DMS153 treated with DMSO at 0.1 percent for 48 hours (cell line): ENCODE results near the gene EIF4E2.
A peak's percentile ranks its signal among the peaks of the same experiment; 100 is the strongest.

Source experiments
- DNase-seq: peaks from one replicate; lab custom pipeline; 2025; ENCODE audit not compliant: unreplicated experiment; lab: John Stamatoyannopoulos, UW

EIF4E2 gene, protein sequence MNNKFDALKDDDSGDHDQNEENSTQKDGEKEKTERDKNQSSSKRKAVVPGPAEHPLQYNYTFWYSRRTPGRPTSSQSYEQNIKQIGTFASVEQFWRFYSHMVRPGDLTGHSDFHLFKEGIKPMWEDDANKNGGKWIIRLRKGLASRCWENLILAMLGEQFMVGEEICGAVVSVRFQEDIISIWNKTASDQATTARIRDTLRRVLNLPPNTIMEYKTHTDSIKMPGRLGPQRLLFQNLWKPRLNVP

DNA sequence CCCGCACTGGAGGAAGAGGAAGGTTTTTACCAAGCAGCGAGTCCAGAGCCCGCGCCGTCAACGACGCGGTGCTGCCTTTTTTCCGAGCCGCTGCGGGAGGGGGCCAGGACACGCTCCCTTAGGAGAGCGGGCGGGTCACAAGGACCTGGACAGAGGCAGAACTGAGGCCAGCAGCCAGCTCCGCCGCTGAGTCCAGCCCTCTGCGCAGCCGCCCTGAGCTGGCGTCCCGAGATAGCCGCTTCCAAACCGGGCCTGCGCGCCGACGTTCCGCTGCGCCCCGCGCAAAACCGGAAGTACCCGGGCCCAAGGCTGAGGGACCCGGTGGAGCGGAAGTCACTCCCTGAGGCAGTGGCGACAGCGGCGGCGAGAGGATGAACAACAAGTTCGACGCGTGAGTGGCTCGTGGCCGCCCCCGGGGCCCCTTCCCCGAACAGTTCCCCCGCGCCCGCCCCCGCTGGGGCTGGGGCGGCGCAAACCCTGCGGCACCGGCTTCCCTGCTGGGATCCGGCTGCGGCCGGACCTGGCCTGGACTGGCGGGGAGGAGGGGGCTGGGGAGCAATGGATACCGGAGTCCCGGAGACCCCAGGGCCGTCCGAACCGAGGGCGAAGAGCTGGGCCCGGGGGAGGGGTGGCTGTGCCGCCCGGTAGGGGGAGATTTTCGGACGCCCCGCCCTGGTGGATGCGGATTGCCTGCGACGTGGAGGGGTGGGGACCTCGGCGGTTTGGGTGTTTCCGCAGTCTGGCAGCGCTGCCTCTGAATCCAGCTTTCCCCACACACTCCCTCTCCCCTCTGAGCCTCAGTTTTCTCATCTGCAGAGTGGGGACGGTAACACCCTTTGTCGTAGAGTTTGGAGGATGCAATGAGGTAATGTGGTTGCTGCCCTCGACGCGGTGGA is at the start of gene EIF4E2, which contains the start of gene TIGD1:
TSS of gene EIF4E2 (plus strand) at position 336 of the 896 bp plus-strand sequence. CDS start at position 372, 36 bp downstream.
TSS of gene TIGD1 (minus strand) at position 204 of the 896 bp plus-strand sequence. CDS start 675 bp downstream, outside the sequence.
- DNase-seq = peak; percentile 80

DNA sequence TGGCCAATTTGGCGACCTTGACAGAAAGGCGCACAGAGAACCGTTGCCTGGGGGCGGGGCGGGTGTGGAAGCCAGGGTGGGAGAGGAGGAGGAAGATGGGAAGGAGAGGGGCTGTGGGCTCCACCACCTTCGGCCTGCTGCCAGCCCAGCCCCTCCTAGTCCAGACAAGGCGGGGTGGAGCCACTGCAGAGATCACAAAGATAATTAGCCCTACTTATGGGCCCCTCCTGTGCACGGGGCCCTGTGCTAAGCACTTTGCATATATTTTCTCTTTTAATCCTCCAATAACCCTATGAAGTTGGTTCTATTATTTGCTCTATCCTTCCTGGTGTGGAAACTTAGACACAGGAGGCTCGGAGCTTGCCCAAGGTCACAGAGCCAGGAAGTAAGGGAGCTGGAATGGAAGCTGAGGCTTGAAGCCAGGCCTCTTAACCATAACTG is 49.1 kb upstream of the EIF4E2 start:
- no peak for DNase-seq

DNA sequence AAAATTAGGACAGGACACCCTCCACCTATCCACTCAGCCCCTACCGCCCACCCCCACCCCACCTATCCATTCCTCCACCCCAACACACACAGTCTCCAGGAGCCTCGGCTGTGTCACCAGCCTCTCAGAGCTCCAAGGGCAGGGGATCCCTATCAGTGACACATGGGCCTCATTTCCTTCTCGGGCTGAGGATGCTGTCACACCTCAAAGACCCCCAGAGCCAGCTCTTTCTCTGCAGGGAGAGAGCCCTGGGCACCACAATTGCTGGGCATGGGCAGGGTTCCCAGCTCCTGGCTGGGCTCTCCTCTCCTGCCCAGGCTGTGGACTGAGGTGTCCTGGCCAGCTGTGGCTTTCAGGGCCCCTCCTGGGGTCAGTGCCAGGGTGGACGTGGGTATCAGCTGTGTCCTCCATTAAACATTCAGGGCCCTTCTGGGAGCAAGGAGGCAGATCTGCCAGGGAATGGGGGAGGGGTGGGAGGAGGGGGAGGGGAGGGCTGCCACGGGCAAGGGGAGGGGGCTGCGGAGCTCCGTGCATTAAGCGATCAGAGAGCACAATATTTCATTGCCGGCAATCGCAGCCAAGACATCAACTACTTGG is 48.6 kb upstream of the EIF4E2 start:
- no peak for DNase-seq

DNA sequence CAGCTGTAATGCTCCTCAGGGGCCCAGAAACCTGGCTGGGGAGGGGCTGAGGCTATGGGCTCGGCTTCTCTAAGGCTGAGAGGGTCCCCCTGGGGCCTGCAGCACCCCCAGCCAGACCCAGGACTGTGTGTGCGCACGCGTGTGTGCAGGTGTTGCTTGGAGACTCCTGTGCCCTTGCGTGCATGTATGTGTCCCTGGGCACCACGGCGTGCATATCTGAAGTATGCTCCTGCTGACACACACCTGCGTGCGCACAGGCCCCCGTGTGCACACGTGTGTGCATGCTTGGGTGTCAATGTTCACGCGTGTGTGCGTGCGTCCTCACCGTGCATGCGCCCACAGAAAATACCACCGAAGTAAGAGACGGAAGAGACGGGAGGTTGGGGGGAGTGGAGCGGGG is 48.0 kb upstream of the EIF4E2 start:
- DNase-seq = no peak

DNA sequence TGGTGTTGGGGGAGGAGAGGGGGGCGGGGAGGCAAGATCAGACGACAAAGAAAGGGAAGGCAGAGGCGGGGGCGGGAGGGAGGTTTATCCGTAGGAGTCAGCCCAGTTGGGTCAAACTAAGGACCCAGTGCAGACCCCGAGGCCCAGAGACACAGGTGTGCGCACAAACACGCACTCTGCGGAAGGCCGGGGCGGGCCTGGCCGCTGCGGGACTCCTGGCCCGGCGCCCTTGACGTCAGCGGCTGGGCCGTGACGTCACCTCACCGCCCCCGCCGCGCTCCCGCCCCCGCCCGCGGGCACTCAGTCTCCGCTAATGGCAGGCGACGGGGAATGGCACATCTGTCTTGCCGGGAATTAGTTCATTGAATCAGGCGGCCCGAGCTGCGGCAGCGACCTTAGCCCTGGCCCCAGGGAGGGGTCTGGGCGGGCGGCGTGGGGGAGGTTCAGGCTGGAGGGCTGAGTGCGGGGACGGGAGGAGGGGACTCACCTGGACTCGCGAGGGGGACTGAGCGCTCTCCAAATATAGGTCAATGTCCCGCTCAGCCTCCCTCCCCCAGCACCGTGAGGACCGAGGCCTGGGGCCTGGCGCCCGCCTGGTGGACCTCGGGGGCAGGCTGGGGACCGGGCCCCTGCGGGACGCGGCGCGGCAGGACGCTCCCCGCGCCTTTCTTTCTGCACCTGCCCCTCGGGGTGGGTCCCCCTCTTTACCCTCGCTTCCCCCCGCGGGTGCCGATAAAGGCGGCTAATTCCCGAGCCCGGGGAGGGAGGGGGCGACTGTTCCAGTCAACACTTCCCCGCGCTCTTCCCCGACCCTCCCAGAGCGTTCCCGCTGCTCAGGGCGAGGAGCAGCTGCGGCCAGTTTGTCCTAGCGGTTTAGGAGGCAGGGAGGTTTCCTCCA is 47.3 kb upstream of the EIF4E2 start:
- no peak for DNase-seq

DNA sequence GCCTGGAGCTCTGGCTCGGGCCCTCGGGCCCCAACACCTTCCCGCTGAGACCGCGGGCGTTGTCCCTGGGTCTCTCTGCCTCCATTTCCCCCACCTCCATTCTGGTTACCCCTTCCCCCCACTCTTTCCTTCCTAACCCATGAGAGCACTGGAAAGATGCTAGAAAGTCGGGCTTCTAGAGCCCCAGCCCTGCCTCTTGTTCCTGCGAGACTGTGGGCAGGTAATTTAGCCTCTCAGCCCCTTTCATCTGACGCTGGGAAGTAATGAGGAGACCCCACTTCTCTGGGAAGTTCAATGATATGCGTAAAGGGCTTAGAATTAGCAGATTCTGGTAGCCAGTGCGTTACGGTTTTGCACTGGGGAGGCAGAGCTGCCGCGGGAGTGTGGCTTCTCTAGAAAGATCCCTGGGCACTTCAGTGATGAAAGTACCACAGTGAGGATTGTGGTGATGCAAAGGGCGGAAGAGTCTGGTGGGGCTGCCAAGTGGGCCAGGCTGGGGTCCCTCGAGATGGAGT is 46.6 kb upstream of the EIF4E2 start:
- DNase-seq = no peak

DNA sequence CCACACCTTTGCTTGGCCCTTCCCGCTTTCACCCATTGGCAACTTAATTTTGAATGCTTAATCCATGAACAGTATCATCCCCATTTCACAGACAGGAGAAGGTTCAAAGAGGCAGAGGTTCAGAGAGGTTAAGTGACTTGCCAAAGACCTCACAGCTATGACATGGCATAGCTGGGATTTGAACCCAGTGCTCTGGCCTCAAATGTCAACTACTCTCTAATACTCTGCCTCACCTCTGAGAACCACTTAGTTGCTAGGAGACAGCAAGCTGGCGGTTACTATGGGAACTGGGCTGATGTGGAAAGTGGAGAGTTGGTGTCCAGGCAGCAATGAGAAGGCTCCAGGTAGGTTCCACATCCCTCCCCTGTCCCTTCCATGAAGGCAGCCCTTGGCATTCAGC is 46.1 kb upstream of the EIF4E2 start:
- no peak for DNase-seq

DNA sequence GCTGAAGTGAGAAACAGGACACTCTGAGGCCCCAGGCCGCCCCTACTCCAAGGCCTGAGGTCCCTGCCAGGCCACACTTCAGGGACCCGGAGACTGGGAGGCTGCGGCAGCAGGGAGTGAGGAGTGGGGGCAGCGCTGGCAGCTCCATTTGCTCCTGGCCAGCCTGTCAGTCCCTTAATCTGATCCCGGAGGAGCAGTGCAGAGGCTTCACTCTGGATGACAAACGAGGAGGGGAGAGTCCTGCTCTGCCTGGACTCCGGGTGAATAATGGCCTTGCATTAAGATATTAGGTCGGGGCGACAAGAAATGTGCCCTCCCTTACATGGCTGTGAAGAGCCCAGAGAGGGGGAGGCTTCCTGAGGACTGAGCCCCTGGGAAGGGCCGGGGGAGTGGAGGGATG is 44.6 kb upstream of the EIF4E2 start:
- no peak for DNase-seq

DNA sequence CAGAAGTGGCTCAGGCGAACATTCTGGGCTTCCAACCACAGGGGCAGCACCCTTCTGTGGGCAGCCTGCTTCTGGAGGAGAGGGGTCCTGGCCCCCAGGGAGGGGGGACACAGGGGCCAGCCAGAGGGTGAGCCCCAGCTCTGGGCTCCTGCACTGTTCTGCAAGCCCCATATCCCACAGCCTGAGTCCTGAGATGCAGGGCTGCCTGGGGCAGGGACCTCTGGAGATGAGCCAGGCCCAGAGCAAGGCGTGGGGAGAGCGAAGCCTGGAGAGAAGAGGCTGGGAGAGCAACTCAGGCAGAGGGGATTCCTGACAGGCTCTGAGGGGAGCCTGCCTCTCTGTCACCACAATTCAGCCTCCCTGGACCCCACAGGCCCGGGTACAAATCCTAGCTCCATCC is 43.8 kb upstream of the EIF4E2 start:
- no peak for DNase-seq

DNA sequence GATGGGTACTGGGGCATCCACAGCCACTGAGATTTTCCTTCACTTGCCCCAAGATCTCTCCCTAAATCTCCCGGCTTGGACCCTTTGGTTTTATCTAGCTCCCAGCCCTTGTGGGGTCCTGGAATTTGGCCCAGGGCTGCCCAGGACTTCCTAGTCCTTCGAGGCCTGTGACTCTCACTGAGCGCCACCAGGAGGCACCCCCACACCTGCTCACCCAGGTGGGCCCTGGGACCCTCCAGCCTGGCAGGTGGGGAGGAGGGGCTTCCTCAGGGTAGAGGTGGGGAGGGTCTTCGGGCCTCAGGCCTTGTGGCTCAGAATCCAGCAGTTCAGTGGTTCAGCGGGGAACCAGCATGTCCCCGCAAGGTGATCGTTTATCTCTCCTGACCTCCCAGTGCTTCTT is 42.2 kb upstream of the EIF4E2 start:
- no peak for DNase-seq

DNA sequence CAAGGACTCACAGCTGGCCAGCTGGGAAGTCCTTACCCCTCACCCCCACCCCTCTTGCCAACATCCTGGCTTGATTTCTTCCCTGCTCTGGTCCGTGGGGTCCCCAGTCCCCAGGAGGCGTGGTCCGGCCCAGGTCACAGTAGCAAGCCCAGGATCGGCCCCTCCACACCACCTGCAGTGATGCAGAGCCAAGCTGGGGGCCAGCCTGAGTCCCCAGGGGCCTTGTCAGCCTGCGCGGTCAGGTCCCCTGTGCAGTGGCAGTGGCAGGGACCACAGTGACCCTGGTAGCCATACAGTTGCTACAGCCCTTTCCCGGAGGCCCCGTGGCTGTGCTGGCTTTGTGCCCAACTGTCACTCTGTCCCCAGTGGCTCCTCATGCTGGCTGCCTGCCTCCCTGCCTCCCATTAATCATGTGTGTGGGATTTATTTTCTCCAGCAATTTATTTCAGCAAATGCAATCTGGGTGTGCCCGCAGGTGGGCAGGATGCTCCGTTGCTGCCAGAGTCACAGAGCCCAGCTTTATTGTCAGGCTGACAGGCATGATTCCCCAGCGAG is 39.1 kb upstream of the EIF4E2 start:
- DNase-seq = peak; percentile 32

DNA sequence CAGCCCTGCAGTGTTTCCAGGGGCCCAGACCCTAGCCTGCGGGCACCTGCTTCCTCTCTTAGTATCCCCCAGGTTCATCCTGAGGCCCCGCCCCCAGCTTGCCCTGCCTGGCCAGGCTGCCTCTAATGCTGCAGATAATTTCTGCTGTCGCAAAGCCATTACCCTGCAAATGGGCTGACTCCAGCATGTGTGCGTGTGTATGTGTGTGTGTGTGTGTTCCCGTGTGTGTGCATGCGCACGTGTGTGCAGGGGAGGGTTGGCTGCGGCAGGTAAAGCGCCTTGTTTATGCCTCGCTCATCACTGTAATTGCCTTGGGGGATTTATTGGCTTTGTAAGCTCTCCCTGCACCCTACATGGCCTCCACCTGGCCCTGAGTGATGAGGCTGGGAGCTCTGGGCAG is 37.9 kb upstream of the EIF4E2 start:
- DNase-seq = no peak

DNA sequence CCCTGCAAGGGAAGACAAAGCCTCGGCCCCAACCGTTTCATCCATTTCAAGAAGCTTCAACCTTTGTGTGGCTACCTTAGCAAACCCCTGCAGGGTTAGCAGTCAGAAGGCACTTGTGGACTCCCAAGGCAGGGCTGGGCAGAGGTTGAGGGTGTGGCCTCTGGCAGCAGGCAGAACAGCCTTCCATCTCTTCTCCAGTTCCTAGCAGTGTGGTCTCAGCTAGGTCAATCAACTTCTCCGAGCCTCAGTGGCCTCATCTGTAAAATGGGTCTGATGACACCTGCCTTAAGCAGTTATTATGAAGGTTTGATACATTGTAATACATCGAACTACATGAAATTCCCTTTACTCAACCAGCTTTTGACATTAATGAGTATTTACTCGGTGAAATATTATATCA is 37.1 kb upstream of the EIF4E2 start:
- DNase-seq = no peak

DNA sequence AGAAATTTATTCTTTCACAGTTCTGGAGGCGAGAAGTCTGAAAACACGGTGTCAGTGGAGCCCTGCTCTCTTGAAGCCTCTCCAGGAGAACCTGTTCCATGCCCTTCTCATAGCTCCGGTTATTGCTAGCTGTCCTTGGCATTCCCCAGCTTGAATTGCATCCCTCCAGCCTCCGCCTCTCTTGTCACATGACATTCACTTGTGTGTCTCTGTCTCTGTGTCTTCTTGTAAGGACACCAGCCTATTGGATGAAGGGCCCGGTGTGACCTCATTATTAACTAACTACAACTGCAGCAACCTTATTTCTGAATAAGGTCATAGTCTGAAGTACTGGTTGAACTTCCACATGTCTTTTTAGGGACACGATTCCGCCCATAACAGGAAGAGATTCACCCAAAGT is 34.9 kb upstream of the EIF4E2 start:
- no peak for DNase-seq

DNA sequence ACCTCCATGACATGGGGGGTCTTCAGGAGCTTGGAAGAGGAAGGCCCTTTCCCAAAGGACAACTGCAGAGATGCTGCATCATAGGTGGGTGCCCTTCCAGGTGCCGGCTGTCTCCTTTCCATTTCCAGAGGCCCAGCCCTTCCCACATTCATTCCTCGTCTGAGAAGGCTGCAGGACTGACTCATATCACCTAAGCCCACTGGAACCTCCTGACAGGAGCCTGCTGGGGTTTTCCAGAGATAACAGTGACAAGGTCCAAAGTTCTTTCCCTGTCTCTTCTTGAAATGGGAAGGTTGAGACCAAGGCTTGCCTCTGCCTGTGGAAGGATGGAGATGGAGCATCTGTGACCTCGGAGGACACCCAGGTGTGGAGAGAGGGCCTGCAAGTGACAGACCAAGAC is 33.9 kb upstream of the EIF4E2 start:
- no peak for DNase-seq

DNA sequence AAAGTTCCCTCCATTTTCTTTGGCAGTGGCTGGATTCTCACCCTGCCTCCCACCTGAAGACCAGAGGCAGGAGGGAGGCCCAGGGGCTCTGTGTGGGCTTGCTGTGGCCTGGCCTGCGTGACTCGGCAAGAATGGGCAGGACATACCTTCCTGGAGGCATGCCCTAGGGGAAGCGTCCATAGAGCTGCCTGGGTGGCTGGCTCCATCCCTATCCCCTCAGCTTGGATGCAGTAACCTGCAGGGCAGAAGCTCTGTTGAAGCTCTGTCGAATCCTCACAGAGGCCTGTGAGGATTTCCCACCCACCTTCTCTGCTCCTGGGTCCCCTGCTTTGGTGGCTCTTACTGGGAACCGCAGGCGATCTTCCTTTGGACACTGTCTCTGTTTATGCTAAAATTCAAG is 31.6 kb upstream of the EIF4E2 start:
- no peak for DNase-seq

DNA sequence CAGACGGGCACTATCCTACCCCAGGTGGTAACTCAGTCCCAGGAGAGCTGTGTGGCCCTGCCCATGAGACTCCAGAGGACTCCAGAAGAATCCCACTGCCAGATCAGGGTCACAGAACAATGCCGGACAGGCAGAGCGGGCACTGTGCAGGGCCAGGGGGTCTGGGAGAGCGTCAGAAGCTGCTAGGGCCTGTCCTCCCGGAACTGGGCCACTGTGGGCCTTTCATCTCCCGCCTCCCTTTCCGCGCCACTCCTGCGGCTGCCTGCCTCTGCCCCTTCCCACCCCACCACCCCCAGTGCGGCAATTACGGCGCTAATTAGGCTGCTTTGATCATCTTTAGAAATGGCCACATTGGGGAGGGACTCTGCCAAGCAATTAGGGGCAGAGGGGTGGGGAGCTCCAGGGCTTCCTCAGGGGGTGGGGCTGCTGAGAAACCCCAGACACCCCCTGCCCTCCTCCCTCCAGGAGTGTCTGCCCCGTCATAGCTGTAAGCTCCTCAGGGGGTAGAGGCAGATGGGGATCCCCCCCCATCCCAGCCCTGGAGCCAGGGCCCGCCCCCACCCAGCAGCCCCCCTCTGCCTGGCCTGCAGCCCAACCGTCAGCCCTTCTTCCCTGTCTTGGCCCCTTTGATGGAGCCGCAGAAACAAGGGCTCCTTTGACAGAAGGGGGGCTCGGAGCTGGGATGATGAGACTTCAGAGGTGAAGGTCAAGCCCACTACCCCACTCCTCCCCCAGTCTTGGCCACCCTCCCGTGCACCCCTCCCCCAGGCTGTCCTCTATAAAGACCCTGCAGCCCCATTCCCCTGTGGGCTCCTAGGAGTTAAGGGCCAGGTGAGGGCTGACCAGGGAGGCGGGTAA is 30.7 kb upstream of the EIF4E2 start, which contains the start of gene PRSS56:
TSS of gene PRSS56 (plus strand) at position 808 of the 858 bp plus-strand sequence. CDS start 211 bp downstream, outside the sequence.
- DNase-seq = no peak

DNA sequence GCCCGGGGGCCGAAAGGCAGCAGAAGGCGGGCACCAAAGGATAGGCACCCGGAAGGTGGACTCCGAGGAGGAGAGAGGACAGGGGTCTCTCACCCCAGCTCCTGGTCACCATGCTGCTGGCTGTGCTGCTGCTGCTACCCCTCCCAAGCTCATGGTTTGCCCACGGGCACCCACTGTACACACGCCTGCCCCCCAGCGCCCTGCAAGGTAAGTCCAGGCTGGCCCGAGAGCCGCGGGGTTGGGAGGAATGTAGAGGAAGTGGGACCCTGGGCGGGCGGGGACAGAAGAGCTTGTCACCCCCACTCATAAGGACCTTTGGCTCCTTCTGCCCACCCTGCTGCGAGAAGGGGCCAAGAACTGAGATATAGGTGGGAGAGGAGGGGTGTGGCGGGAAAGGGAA is 30.0 kb upstream of the EIF4E2 start:
- no peak for DNase-seq

DNA sequence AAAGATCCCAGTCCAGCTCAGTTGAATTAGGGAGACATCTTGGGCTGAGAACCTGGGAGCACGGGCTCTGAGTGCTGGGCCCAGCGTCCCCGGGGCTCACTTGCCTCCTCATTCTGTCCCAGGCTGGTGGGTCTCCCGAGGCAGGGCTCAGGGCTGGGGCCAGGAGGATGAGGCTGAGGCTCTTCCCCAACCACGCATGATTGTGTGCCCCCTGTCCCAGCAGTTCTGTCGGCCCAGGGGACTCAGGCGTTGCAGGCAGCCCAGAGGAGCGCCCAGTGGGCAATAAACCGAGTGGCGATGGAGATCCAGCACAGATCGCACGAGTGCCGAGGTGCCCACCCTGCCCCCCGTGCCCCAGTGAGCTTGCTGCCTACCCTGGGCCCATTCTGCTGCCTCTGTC is 29.4 kb upstream of the EIF4E2 start:
- no peak for DNase-seq
